Activated naive CD8-positive, alpha-beta T cell treated with anti-CD3 and anti-CD28 coated beads, Interleukin-2, amount 50 U/mL, for 24 hours (primary cell): ENCODE results near the gene ALX1.
"Not testable (repeated sequence)": the region's sequence is repeated elsewhere in the genome, so short reads cannot be mapped to it uniquely, and the experiment has no call there.

Experiments
- ATAC-seq: fragments of 150-1000 bp; cut with Tn5 transposase; one replicate; pipeline ENCODE4 v1.10.0; 2021
- DNase-seq: peaks from one replicate; pipeline ENCODE4 v3.0.0; 2021
- H3K27ac Mint-ChIP-seq: one replicate; pipeline ENCODE4 v1.8.0; 2021; ENCODE audit warnings: mild to moderate bottlenecking, mixed read lengths
- H3K27me3 Mint-ChIP-seq: one replicate; pipeline ENCODE4 v1.8.0; 2021; ENCODE audit warnings: mixed read lengths
- H3K36me3 Mint-ChIP-seq: one replicate; pipeline ENCODE4 v1.8.0; 2021; ENCODE audit warnings: low read depth, mixed read lengths
- H3K4me1 Mint-ChIP-seq: one replicate; pipeline ENCODE4 v1.8.0; 2021; ENCODE audit warnings: mixed read lengths
- H3K4me3 Mint-ChIP-seq: one replicate; pipeline ENCODE4 v1.8.0; 2021; ENCODE audit warnings: mild to moderate bottlenecking, moderate library complexity, mixed read lengths
- H3K9me3 Mint-ChIP-seq: one replicate; pipeline ENCODE4 v1.8.0; 2021; ENCODE audit warnings: mixed read lengths

ALX1 gene

DNA sequence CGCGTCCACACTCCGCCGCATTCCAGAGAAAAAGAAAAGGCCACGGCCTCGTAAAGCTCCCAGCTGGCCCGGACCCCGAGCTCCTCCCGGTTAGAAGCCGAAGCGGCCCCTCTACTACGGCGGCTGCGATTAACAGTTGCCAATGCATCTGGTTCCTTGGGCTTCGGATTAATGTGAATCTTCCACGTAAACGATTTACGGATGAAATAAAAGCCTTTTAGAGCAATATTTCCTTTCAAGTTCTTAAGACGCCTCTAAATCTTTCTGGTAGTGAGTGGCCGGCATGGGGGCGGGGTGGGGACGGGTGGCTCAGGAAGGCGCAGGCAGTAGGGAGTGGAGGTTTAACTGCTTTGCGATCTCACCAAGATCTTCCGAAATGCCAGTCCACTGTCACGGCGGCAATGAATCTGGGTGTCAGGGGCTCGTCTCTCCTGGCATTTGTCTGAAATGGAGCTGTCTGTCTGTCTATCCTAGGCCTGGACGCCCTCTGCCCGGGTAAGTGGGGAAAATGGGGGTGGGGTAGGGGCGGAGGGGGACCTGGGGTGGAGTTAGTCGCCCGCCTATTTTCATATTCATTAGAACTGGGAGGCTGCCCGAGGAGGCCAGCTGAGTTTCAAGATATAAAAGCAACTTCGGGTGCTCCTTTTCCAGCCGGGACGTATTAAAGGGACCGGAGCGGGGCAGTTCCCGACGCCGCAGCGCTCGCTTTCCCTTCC, 413 bp upstream of the ALX1 start:
- DNase-seq (no peak), ATAC-seq (no peak)
- Mint-ChIP-seq H3K27me3 (peaks cover 63% of the 10 kb centered on the region), H3K27ac (no peak overlapping the region), H3K4me1 (peaks cover 6% of the 10 kb centered on the region), H3K4me3 (no peak overlapping the region), H3K36me3 (no peaks in the 10 kb centered on the region), H3K9me3 (peaks cover 3% of the 10 kb centered on the region)

DNA sequence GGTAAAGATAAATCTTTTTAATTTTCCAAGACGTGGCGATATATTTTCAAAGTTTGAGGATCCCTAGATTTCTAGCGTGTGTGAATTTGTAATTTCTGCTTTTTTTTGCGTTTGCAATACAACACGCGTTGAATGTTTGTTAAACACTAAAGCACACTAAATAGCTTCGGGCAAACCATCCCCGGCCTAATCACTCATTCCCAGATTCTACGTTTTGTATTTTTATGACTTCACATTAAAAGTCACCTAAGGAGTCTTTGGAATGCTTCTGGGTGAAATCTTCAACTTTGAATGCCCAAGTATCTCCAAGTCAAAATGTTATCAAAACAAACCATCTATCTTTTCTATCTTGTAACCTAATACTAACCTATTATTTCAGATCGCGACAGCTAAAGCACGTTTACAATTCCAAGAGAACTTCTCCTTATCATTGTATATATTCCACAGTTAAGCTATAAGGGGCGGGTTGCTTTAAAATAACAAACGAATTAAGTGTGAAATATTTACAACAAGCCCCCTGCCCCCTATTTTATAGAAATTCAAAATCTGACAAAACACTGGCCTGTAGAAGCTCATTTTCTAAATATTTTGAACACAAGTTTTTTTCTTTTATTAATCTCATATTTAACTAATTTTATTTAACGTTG, 1.1 kb downstream of the ALX1 start:
- Mint-ChIP-seq H3K27ac (no peak overlapping the region), H3K27me3 (peaks cover 56% of the 10 kb centered on the region), H3K9me3 (peaks cover 3% of the 10 kb centered on the region), H3K4me1 (peaks cover 6% of the 10 kb centered on the region), H3K4me3 (peak overlapping the region; percentile 1), H3K36me3 (no peaks in the 10 kb centered on the region)
- no peak for DNase-seq
- no peak for ATAC-seq

DNA sequence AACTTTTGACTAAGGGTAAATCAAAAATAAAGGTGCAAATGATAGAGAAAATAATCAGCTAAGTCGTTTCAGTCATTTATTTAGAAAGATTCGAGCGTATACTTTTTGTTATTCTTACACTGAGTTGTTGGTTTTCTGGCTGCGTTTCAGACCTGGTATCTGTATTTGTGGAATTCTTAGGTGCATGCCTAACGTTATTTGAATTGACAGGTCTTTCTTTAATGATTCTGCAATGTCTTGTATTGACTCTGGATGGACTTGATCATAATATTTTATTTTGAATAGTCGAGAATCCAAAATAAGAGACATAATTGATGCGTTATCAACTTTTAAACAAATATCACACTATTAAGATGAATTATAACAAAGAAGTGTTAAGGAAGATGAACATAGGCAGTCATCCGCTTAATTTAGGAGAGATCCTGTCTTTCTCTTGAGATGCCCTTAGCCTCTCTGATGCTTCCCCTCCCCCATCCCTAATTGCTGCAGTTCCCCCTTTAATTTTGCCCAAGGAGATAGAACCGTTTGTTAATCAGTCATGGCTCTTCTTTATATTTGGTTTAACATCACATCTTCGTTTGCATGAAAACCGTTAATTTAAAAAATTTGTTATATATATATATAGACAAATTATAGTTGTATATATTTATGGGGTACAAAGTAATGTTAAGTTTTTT, 1.8 kb downstream of the ALX1 start:
- Mint-ChIP-seq H3K4me1 (peaks cover 6% of the 10 kb centered on the region), H3K27ac (no peak overlapping the region)

DNA sequence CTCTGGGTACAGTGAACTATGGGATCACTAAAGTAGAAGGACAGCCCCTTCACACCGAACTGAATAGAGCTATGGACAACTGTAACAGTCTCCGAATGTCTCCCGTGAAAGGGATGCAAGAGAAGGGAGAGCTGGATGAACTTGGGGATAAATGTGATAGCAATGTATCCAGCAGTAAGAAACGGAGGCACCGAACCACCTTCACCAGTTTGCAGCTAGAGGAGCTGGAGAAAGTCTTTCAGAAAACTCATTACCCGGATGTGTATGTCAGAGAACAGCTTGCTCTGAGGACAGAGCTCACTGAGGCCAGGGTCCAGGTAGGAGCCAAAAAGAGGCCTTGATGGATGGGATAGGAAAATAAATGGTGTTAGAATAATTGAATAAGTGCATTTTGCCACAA, 3.5 kb downstream of the ALX1 start:
- H3K27ac Mint-ChIP-seq: no peak overlapping the region
- no peaks in the 10 kb centered on the region for H3K9me3 Mint-ChIP-seq
- DNase-seq: no peak
- peaks cover 6% of the 10 kb centered on the region for H3K4me1 Mint-ChIP-seq
- H3K27me3 Mint-ChIP-seq: peaks cover 38% of the 10 kb centered on the region
- no peaks in the 10 kb centered on the region for H3K36me3 Mint-ChIP-seq
- no peak for ATAC-seq
- no peak overlapping the region for H3K4me3 Mint-ChIP-seq

More for the DNA sequence above, 1.8 kb downstream of the ALX1 start:
- ATAC-seq: no peak
- H3K9me3 Mint-ChIP-seq: no peaks in the 10 kb centered on the region
- no peak overlapping the region for H3K4me3 Mint-ChIP-seq
- no peak for DNase-seq
- peaks cover 51% of the 10 kb centered on the region for H3K27me3 Mint-ChIP-seq
- H3K36me3 Mint-ChIP-seq: no peaks in the 10 kb centered on the region

DNA sequence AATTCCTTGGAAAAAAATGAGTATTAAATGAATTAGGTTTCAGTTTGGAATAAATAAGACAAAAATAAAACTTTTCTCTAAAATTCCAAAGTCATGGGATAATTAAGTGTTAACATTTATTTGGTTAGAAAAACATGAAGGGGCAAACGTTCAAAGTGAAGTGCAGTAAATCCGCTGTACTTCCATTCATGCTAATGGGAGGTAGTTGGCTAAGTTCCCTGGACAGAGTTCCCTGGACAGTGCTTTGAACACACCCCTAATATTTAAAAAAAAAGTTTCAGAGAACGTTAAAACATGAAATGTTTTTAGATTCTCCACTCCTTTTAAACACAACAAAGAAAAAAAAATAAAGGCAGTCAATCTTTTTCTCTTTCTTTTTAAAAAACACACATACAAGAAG, 16.3 kb downstream of the ALX1 start:
- Mint-ChIP-seq H3K4me1 (no peaks in the 10 kb centered on the region), H3K27ac (no peak overlapping the region), H3K27me3 (no peaks in the 10 kb centered on the region), H3K36me3 (no peaks in the 10 kb centered on the region), H3K9me3 (peaks cover 8% of the 10 kb centered on the region), H3K4me3 (no peak overlapping the region)
- ATAC-seq (no peak), DNase-seq (no peak)

DNA sequence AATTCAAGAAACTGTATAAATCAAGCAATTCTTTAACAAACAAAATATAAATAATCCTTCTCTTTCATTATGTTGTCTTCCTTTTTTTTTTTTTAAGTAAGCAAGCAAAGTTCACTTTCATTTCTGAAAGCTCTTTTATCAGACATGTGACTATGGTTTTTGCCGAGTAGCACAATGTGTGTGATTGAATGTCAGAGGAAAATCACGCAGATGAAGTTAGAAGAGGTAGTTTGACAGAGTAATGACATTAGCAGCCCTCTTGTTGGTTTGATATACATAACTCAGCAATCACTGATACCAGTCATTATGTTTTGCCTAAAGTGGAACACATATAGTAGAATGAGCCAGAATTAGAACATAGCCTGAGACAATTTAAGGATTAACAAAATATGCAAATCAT, 19.0 kb downstream of the ALX1 start:
- ATAC-seq (no peak), DNase-seq (no peak)
- no peaks in the 10 kb centered on the region for H3K4me1 Mint-ChIP-seq
- H3K27me3 Mint-ChIP-seq: no peaks in the 10 kb centered on the region
- peaks cover 14% of the 10 kb centered on the region for H3K9me3 Mint-ChIP-seq
- H3K27ac Mint-ChIP-seq: no peak overlapping the region
- no peaks in the 10 kb centered on the region for H3K36me3 Mint-ChIP-seq
- H3K4me3 Mint-ChIP-seq: no peak overlapping the region

DNA sequence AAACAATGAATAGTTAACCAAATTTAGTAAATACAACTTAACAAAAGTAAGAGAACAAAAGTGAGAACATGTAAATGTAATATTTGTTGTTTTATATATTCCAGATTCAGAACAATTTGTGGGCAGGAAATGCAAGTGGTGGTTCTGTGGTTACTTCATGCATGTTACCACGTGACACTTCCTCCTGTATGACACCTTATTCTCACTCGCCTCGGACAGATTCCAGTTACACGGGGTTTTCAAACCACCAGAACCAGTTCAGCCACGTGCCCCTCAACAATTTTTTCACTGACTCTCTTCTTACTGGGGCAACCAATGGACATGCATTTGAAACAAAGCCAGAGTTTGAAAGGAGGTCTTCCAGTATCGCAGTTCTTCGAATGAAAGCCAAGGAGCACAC, 21.0 kb downstream of the ALX1 start:
- Mint-ChIP-seq H3K9me3 (peaks cover 14% of the 10 kb centered on the region), H3K27ac (no peak overlapping the region), H3K36me3 (no peaks in the 10 kb centered on the region), H3K4me3 (no peak overlapping the region), H3K4me1 (no peaks in the 10 kb centered on the region), H3K27me3 (no peaks in the 10 kb centered on the region)
- DNase-seq (no peak), ATAC-seq (no peak)

DNA sequence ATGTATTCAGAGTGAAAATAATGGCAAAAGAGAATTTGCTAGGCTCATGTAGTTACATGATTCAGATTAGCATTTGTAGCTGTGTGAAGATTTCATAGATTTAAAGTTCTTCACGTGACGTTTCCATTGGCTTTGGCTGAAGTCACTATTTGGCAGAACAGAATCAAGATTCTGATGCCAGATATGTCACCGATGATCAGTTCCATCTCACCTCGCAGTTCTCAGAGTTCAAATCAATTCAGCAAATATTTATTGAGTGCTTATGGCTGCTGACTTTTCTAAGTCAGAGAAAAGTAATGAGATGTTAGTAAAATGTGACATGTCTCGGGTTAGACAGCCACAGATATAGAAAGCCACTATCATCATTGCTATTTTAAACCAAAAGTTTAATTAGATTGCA, 28.4 kb downstream of the ALX1 start:
- H3K27ac Mint-ChIP-seq: no peak overlapping the region
- no peaks in the 10 kb centered on the region for H3K4me1 Mint-ChIP-seq
- ATAC-seq (no peak), DNase-seq (no peak)
- H3K27me3 Mint-ChIP-seq: peaks cover 2% of the 10 kb centered on the region
- no peaks in the 10 kb centered on the region for H3K9me3 Mint-ChIP-seq
- H3K36me3 Mint-ChIP-seq: no peaks in the 10 kb centered on the region
- H3K4me3 Mint-ChIP-seq: no peak overlapping the region

DNA sequence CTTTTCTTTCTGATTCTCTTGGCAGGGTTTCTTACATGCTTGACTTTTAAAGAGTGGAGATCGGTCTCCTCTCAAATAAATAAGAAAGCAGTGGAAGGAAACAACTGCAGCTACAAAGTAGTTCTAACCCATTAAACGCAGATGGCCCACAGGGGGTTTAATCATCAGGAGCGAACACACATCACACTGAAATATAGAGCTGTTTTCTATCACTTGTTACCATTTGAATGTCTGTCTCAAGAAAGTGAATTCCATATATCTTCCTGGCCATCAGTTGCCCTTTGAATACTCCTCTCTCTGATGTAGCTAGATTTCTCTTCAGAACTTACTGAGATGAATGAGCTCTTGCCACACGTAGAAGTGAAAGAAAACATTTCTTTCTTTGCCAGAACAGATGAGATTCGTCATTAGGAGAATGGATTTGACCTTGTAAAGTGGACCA, 29.1 kb downstream of the ALX1 start:
- Mint-ChIP-seq H3K27me3 (peaks cover 2% of the 10 kb centered on the region), H3K9me3 (no peaks in the 10 kb centered on the region), H3K36me3 (no peaks in the 10 kb centered on the region)

DNA sequence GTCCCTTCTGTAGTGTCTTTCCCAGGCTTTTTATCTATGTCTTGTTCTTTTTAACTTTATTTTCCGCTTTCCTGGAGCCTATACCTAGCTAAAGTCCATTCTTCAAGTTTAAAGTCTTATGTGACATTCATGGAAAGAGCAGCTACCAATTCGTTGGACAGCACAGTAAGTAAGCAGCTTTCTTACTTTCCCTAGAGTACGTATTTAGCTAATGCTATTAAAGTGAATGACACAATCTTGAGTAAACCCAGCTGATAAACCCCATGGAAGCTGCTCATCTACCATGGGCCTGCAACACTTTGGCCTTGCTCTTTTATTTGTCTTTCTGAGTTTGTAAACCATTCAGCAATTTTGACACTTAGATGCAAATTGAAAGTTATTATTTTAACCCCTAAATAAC, 30.0 kb downstream of the ALX1 start:
- DNase-seq (no peak), ATAC-seq (no peak)
- H3K36me3 Mint-ChIP-seq: no peaks in the 10 kb centered on the region
- no peak overlapping the region for H3K4me3 Mint-ChIP-seq
- no peaks in the 10 kb centered on the region for H3K9me3 Mint-ChIP-seq
- no peak overlapping the region for H3K27ac Mint-ChIP-seq
- H3K27me3 Mint-ChIP-seq: peaks cover 2% of the 10 kb centered on the region
- H3K4me1 Mint-ChIP-seq: no peaks in the 10 kb centered on the region

More for the DNA sequence above, 29.1 kb downstream of the ALX1 start:
- H3K27ac Mint-ChIP-seq: no peak overlapping the region
- no peak overlapping the region for H3K4me3 Mint-ChIP-seq
- no peaks in the 10 kb centered on the region for H3K4me1 Mint-ChIP-seq
- DNase-seq: no peak
- no peak for ATAC-seq

DNA sequence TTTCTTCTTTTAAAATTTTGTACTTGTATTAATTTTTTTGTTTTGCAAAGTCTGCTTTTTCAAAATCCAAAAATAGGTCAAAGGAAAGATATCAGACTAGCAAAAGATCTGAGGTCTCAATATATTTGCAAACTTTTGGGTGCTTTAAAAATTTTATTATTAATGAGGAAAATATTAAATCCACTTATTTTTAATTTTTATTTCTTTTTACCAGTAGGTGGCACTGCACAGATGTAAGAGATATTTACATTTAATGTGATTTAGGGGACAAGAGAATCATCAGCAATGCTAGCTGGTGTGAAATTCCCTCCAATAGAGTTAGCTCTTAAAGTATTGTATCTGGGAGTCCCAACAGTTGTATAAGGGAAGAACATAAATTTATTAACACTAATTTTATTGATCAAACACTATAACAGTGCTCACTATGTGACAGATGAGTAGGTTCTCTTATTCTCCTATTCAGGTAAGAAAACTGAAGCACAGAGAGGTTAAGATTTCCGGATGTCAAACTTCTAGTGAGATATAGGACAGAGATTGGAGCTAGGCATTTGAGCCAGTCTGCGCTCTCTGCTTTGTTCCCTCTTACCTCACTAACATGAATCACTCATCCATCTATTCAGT, 30.5 kb downstream of the ALX1 start:
- Mint-ChIP-seq H3K27ac (no peak overlapping the region), H3K9me3 (no peaks in the 10 kb centered on the region), H3K4me1 (no peaks in the 10 kb centered on the region), H3K27me3 (peaks cover 2% of the 10 kb centered on the region), H3K36me3 (no peaks in the 10 kb centered on the region), H3K4me3 (no peak overlapping the region)
- no peak for DNase-seq
- ATAC-seq: no peak

DNA sequence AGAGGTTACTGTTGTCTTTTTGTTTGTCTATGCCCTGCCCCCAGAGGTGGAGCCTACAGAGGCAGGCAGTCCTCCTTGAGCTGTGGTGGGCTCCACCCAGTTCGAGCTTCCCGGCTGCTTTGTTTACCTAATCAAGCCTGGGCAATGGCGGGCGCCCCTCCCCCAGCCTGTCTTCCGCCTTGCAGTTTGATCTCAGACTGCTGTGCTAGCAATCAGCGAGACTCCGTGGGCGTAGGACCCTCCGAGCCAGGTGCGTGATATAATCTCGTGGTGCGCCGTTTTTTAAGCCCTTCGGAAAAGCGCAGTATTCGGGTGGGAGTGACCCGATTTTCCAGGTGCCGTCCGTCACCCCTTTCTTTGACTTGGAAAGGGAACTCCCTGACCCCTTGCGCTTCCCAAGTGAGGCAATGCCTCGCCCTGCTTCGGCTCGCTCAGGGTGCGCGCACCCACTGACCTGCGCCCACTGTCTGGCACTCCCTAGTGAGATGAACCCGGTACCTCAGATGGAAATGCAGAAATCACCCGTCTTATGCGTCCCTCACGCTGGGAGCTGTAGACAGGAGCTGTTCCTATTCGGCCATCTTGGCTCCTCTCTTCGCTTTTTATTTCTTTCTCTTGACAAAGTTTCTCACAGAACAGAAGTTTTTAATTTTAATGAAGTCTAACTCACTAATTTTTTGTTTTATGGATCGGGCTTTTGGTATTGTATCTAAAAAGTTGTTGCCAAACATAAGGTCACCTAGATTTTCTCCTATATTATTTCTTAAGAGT, 38.0 kb downstream of the ALX1 start:
- H3K27me3 Mint-ChIP-seq, H3K9me3 Mint-ChIP-seq, H3K27ac Mint-ChIP-seq, DNase-seq, H3K4me1 Mint-ChIP-seq, H3K4me3 Mint-ChIP-seq, ATAC-seq, H3K36me3 Mint-ChIP-seq: not testable (repeated sequence)

DNA sequence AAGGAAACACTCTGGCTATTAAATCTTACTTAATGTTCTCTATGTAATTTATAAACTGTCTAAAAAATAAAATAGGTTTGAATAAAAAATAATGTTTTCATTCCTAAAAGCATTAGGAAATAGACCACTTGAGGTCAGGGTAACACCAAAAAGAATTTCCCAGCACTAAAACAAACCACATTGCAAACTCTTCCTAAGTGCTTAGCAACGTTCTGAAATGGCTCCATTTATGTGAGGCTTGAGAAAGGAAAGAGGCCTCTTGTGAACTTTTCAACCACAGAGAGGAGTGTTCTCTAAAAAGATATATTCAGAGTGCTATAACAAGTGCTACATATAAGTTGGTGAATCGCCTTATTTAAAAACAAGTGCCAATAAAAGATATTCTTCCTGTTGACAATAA, 42.7 kb downstream of the ALX1 start:
- ATAC-seq (no peak), DNase-seq (no peak)
- Mint-ChIP-seq H3K36me3 (no peaks in the 10 kb centered on the region), H3K4me3 (no peak overlapping the region), H3K27me3 (no peaks in the 10 kb centered on the region), H3K9me3 (peaks cover 8% of the 10 kb centered on the region), H3K4me1 (no peaks in the 10 kb centered on the region), H3K27ac (no peak overlapping the region)

DNA sequence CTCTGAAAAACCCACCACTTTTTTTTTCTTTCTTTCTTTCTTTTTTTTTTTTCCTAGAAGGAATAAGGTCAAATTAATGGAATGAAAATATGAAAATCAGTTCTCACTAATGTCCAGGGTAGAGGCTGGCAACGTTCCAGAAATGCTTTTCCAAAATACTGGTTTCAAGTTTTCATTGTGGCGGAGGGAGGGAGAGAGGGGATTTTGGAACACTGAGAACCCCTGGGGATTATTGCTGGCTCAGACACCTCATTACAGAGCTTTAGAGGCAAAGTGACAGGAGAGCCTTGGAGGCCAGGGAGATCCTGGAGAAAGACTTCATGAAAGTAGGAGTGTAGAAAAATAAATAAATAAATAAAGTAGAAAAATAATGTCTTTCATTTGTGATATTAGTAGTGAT, 45.4 kb downstream of the ALX1 start:
- no peak overlapping the region for H3K27ac Mint-ChIP-seq

More for the DNA sequence above, 45.4 kb downstream of the ALX1 start:
- peaks cover 12% of the 10 kb centered on the region for H3K9me3 Mint-ChIP-seq
- no peaks in the 10 kb centered on the region for H3K4me1 Mint-ChIP-seq
- no peak overlapping the region for H3K4me3 Mint-ChIP-seq
- no peaks in the 10 kb centered on the region for H3K27me3 Mint-ChIP-seq
- ATAC-seq (no peak), DNase-seq (no peak)
- H3K36me3 Mint-ChIP-seq: no peaks in the 10 kb centered on the region
